ENCODE data around the gene ZNF311. TPM values are rescaled to one million over a fixed set of nuclear protein-coding genes. Genes with fewer than 3 reads are reported as not detected.

ZNF311 gene
- total RNA-seq, 4 donors from 2014 or later: 0.11 TPM; not detected in 3

- H3K27ac ChIP-seq: no peak overlapping the region
- ATAC-seq (no peak), DNase-seq (no peak)
- in situ Hi-C loops (cut with MboI; ENCODE audit: low sequenced_read_pairs in 4 of 4) (no loop called here), intact Hi-C loops (cut with DNase I; ENCODE audit: low total_unique reads) (no loop called here)
- H3K9me3 ChIP-seq: no peaks in the 10 kb centered on the region
- H3K27me3 ChIP-seq: peaks cover 28 to 39% (median 32%) of the 10 kb centered on the region in 3 donors
- no peaks in the 10 kb centered on the region for H3K36me3 ChIP-seq
- no peak overlapping the region for H3K4me3 ChIP-seq
- TF ChIP-seq CTCF (IDR thresholded peaks at IDR 0.05 in 4 of 5, conservative IDR thresholded peaks at IDR 0.05 in 1 of 5): no peak
- TF ChIP-seq POLR2A (IDR thresholded peaks at IDR 0.05): no peak
- H3K4me1 ChIP-seq: no peaks in the 10 kb centered on the region
These were observed 4.2 kb upstream of the ZNF311 start for GRCh38 chr6:29009358-29009757.

- in situ Hi-C loops (cut with MboI; ENCODE audit: low sequenced_read_pairs in 4 of 4) (no loop called here), intact Hi-C loops (cut with DNase I; ENCODE audit: low total_unique reads) (no loop called here)
- TF ChIP-seq CTCF (IDR thresholded peaks at IDR 0.05 in 4 of 5, conservative IDR thresholded peaks at IDR 0.05 in 1 of 5) (no peak), POLR2A (IDR thresholded peaks at IDR 0.05) (no peak)
- ATAC-seq (no peak), DNase-seq (no peak)
- peaks cover 19 to 35% (median 22%) of the 10 kb centered on the region in 3 donors for H3K27me3 ChIP-seq
- H3K4me3 ChIP-seq: no peak overlapping the region
- no peaks in the 10 kb centered on the region for H3K9me3 ChIP-seq
- H3K27ac ChIP-seq: no peak overlapping the region
- no peaks in the 10 kb centered on the region for H3K36me3 ChIP-seq
- no peaks in the 10 kb centered on the region for H3K4me1 ChIP-seq
These were observed 3.0 kb upstream of the ZNF311 start for GRCh38 chr6:29008089-29008488.

- ATAC-seq (no peak), DNase-seq (no peak)
- intact Hi-C loops (cut with DNase I; ENCODE audit: low total_unique reads) (no loop called here), in situ Hi-C loops (cut with MboI; ENCODE audit: low sequenced_read_pairs in 4 of 4) (no loop called here)
- no peak overlapping the region for H3K27ac ChIP-seq
- H3K9me3 ChIP-seq: no peaks in the 10 kb centered on the region
- H3K27me3 ChIP-seq: peaks cover 0 to 8% (median 0%) of the 10 kb centered on the region in 3 donors
- H3K36me3 ChIP-seq: no peaks in the 10 kb centered on the region
- no peak overlapping the region for H3K4me3 ChIP-seq
- TF ChIP-seq CTCF (IDR thresholded peaks at IDR 0.05 in 4 of 5, conservative IDR thresholded peaks at IDR 0.05 in 1 of 5) (no peak), POLR2A (IDR thresholded peaks at IDR 0.05) (no peak)
- H3K4me1 ChIP-seq: no peaks in the 10 kb centered on the region
These were observed 8.1 kb downstream of the ZNF311 start for GRCh38 chr6:28996844-28997510.

- H3K4me1 ChIP-seq: no peaks in the 10 kb centered on the region
- no peak for ATAC-seq
- no peak for TF ChIP-seq CTCF (IDR thresholded peaks at IDR 0.05 in 4 of 5, conservative IDR thresholded peaks at IDR 0.05 in 1 of 5)
- no peak for DNase-seq
- H3K36me3 ChIP-seq: no peaks in the 10 kb centered on the region
- H3K27me3 ChIP-seq: peaks cover 0 to 8% (median 3%) of the 10 kb centered on the region in 3 donors
- in situ Hi-C loops (cut with MboI; ENCODE audit: low sequenced_read_pairs in 4 of 4) (no loop called here), intact Hi-C loops (cut with DNase I; ENCODE audit: low total_unique reads) (no loop called here)
- H3K27ac ChIP-seq: no peak overlapping the region
- no peaks in the 10 kb centered on the region for H3K9me3 ChIP-seq
- H3K4me3 ChIP-seq: no peak overlapping the region
These were observed 9.9 kb downstream of the ZNF311 start for GRCh38 chr6:28995093-28995650.

All from gastrocnemius medialis (tissue), 4 donors.